Lower leg skin (tissue), 4 donors: ENCODE data around the gene KCNMA1. TPM values are rescaled to one million over a fixed set of nuclear protein-coding genes. Genes with fewer than 3 reads are reported as not detected.

ENCODE experiments used
- DNase-seq, 2 donors: peaks; one replicate each; pipeline ENCODE4 v3.0.0-alpha.2; 2019; ENCODE audit warnings: low spot score in 2 of 2
- H3K4me3 ChIP-seq: fragments of 200-600 bp; sonication (generic); 2 replicates; pipeline ENCODE4 v1.5.1; 2017; ENCODE audit warnings: mild to moderate bottlenecking, low read depth; ENCODE audit not compliant: poor library complexity, severe bottlenecking
- CTCF ChIP-seq, 3 donors: fragments of 450-650 bp; IDR thresholded peaks; one replicate each; pipeline ENCODE4 v1.5.1; 2016; ENCODE audit warnings: antibody characterized with exemption in 3 of 3, mild to moderate bottlenecking in 3 of 3, moderate library complexity in 2 of 3
- POLR2A ChIP-seq, 2 donors: fragments of 450-650 bp; IDR thresholded peaks; one replicate each; pipeline ENCODE4 v1.6.1; 2016 to 2017; ENCODE audit warnings: antibody characterized with exemption in 2 of 2, mild to moderate bottlenecking in 1 of 2, moderate library complexity in 1 of 2
- WGBS, 2 donors: methylation state at CpG; one replicate each; pipeline ENCODE4 v1.1.5; 2018; 5-methylcytosine and 5-hydroxymethylcytosine counted together
- intact Hi-C: fragments of 100-400 bp; cut with DNase I; formaldehyde crosslinking; loops from one replicate; pipeline ENCODE4 v1.15.0; 2023; ENCODE audit warnings: low total_unique reads
- total RNA-seq, 4 donors: library from RNA; depleted of rRNA; stranded (reverse); fragments of >200 nt; gene quantifications; one replicate each; pipeline ENCODE4 v1.1.0, GENCODE V29; 2016

KCNMA1 gene
- total RNA-seq, 4 donors from 2014 or later, result 4.1 to 9.9 (median 6.5) TPM

GRCh38 chr10:77264107-77264506 lies 373.5 kb downstream of the KCNMA1 start:
- 85 to 89% methylated on average over 4 of the region's 4 CpGs for WGBS, 2 donors
- TF ChIP-seq POLR2A (IDR thresholded peaks at IDR 0.05), result no peak
- no peak overlapping the region for H3K4me3 ChIP-seq
- DNase-seq, result no peak
- intact Hi-C loops, result no loop called here

- 88 to 91% methylated on average over 4 of the region's 4 CpGs for WGBS, 2 donors
- H3K4me3 ChIP-seq, result no peak overlapping the region
- TF ChIP-seq POLR2A (IDR thresholded peaks at IDR 0.05), result no peak
- no peak for TF ChIP-seq CTCF (IDR thresholded peaks at IDR 0.05)
- no peak for DNase-seq
- intact Hi-C loops, result no loop called here
Observed at GRCh38 chr10:77263700-77264099, 373.9 kb downstream of the KCNMA1 start.

GRCh38 chr10:77261146-77261545 lies 376.5 kb downstream of the KCNMA1 start:
- no peak overlapping the region for H3K4me3 ChIP-seq
- 90 to 91% methylated on average over 3 of the region's 3 CpGs for WGBS, 2 donors
- intact Hi-C loops, result no loop called here
- TF ChIP-seq CTCF (IDR thresholded peaks at IDR 0.05) (no peak), POLR2A (IDR thresholded peaks at IDR 0.05) (no peak)
- no peak for DNase-seq

- WGBS, 2 donors, result 80 to 82% methylated on average over 4 of the region's 4 CpGs
- intact Hi-C loops, result no loop called here
- no peak overlapping the region for H3K4me3 ChIP-seq
- TF ChIP-seq CTCF (IDR thresholded peaks at IDR 0.05) (no peak), POLR2A (IDR thresholded peaks at IDR 0.05) (no peak)
- no peak for DNase-seq
Observed at GRCh38 chr10:77259171-77259874, 378.3 kb downstream of the KCNMA1 start.

GRCh38 chr10:77256346-77256745 lies 381.3 kb downstream of the KCNMA1 start:
- H3K4me3 ChIP-seq, result no peak overlapping the region
- TF ChIP-seq POLR2A (IDR thresholded peaks at IDR 0.05) (no peak), CTCF (IDR thresholded peaks at IDR 0.05) (no peak)
- 88 to 94% methylated on average over 2 of the region's 2 CpGs for WGBS, 2 donors
- no peak for DNase-seq
- intact Hi-C loops, result no loop called here

GRCh38 chr10:77253556-77254064 lies 384.0 kb downstream of the KCNMA1 start:
- TF ChIP-seq POLR2A (IDR thresholded peaks at IDR 0.05), result no peak
- no peak for TF ChIP-seq CTCF (IDR thresholded peaks at IDR 0.05)

More at GRCh38 chr10:77253556-77254064, 384.0 kb downstream of the KCNMA1 start:
- no peak overlapping the region for H3K4me3 ChIP-seq
- intact Hi-C loops, result no loop called here
- 82 to 83% methylated on average over 4 of the region's 4 CpGs for WGBS, 2 donors
- DNase-seq, result no peak
